Cerebellar cortex (tissue), 1 donor: ENCODE results near the gene SMC3.

ENCODE experiments used
- DNase-seq: peaks from one replicate; pipeline ENCODE4 v3.0.0-alpha.2; 2015; ENCODE audit warnings: low spot score

The SMC3 gene

GRCh38 chr10:110644598-110645462, 77.3 kb downstream of the SMC3 start:
- DNase-seq = no peak

GRCh38 chr10:110646417-110647135, 79.1 kb downstream of the SMC3 start:
- DNase-seq = no peak

- DNase-seq = no peak
Observed at GRCh38 chr10:110647136-110647430, 79.6 kb downstream of the SMC3 start.

- DNase-seq = no peak
Observed at GRCh38 chr10:110648692-110649346, 81.3 kb downstream of the SMC3 start.

GRCh38 chr10:110649347-110650264, 82.1 kb downstream of the SMC3 start:
- DNase-seq = no peak

GRCh38 chr10:110650265-110650668, 82.8 kb downstream of the SMC3 start:
- DNase-seq = no peak

- no peak for DNase-seq
Observed at GRCh38 chr10:110651044-110651958, 83.8 kb downstream of the SMC3 start.

GRCh38 chr10:110652475-110653118, 85.1 kb downstream of the SMC3 start:
- DNase-seq = no peak
